T-helper 1 cell (primary cell): ENCODE measurements around the gene ZNF219.
A peak's percentile ranks its signal among the peaks of the same experiment; 100 is the strongest.

ENCODE experiments used
- DNase-seq, 5 donors: peaks; one replicate each; pipeline ENCODE4 v3.0.0-alpha.2; 2012 to 2020

Gene ZNF219

GRCh38 chr14:21084998-21085853 is 13.2 kb downstream of the ZNF219 start:
- no peak for DNase-seq

GRCh38 chr14:21084396-21084795 is 14.1 kb downstream of the ZNF219 start:
- DNase-seq, result no peak

DNA sequence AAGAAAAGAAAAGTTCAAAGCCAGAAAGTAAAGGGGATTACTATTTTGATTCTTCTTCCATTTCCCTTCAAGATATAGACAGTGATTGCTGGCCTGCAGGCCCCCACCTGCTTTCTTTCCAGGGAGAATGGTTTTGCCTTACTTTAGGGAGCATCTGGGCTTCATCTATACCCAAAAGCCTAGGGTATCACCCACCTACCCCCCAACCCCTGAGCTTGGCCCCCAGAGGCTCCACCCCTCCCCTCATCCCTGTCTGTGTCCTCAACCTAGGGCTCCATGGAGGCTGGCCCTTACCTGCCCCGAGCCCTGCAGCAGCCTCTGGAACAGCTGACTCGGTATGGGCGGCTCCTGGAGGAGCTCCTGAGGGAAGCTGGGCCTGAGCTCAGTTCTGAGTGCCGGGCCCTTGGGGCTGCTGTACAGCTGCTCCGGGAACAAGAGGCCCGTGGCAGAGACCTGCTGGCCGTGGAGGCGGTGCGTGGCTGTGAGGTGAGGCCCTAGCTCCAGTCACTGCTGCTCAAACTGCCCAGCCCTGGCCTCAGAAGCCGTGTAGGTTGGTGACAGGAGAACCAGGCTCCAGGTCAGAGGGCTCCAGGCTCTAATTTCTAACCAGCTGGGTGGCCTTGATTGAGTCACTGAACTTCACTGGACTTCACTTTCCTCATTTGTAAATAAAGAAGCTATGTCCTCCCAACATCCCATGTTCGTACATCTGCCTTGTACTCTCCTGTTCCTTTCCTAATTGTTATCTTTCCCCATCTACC is 14.7 kb downstream of the ZNF219 start:
- no peak for DNase-seq

DNA sequence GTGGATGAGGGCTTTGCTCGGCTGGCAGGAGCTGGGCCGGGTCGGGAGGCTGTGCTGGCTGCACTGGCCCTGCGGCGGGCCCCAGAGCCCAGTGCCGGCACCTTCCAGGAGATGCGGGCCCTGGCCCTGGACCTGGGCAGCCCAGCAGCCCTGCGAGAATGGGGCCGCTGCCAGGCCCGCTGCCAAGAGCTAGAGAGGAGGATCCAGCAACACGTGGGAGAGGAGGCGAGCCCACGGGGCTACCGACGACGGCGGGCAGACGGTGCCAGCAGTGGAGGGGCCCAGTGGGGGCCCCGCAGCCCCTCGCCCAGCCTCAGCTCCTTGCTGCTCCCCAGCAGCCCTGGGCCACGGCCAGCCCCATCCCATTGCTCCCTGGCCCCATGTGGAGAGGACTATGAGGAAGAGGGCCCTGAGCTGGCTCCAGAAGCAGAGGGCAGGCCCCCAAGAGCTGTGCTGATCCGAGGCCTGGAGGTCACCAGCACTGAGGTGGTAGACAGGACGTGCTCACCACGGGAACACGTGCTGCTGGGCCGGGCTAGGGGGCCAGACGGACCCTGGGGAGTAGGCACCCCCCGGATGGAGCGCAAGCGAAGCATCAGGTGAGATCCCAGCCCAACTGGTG is 16.8 kb downstream of the ZNF219 start:
- DNase-seq, result no peak

GRCh38 chr14:21078726-21079125 is 19.7 kb downstream of the ZNF219 start:
- DNase-seq, result no peak

DNA sequence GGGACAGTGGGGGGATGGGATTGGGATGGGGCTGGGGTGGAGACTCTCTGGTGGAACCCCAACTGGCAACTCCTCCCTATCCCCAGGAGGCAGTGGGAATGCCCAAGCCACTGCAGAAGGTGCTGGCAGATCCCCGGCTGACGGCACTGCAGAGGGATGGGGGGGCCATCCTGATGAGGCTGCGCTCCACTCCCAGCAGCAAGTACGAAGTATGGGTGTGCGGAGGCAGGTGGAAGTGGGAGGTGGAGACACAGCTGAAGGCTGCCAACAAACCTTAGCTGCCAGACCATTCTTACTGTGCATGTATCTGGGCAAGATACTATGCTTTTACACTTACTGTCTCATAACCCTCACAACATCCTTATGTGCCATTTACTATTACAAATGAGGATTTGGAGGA is 20.2 kb downstream of the ZNF219 start:
- DNase-seq, result no peak

DNA sequence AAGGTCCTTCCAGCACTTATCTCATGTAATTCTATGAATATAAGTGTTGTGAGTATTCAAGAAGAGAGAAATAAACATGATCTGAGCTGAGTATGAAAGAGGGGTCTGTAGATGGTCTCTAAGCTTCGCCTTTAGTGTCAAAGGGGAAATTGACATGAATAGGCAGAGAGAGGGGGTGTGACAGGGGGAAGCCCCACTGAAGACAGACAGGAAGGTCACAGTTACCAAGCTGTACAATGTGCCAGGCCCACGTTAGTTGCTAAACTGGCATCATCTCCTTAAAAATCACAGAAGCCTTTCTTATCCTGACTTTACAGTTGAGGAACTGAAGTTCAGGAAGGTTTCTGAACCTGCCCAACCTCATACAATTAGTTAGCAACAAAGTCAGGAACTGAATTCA is 20.8 kb downstream of the ZNF219 start:
- no peak for DNase-seq

GRCh38 chr14:21075719-21076437 is 22.6 kb downstream of the ZNF219 start:
- DNase-seq, result no peak

DNA sequence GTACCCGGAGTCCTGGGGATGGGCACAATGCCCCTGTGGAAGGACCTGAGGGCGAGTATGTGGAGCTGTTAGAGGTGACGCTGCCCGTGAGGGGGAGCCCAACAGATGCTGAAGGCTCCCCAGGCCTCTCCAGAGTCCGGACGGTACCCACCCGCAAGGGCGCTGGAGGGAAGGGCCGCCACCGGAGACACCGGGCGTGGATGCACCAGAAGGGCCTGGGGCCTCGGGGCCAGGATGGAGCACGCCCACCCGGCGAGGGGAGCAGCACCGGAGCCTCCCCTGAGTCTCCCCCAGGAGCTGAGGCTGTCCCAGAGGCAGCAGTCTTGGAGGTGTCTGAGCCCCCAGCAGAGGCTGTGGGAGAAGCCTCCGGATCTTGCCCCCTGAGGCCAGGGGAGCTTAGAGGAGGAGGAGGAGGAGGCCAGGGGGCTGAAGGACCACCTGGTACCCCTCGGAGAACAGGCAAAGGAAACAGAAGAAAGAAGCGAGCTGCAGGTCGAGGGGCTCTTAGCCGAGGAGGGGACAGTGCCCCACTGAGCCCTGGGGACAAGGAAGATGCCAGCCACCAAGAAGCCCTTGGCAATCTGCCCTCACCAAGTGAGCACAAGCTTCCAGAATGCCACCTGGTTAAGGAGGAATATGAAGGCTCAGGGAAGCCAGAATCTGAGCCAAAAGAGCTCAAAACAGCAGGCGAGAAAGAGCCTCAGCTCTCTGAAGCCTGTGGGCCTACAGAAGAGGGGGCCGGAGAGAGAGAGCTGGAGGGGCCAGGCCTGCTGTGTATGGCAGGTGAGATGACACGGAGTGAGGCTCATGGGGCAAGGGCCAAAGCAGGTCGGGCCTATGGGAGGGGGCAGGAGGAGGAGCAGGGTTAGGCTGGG is 23.8 kb downstream of the ZNF219 start:
- DNase-seq, result no peak

- no peak for DNase-seq
These were observed 24.5 kb downstream of the ZNF219 start for GRCh38 chr14:21073921-21074320.

GRCh38 chr14:21072781-21073339 is 25.6 kb downstream of the ZNF219 start:
- no peak for DNase-seq

GRCh38 chr14:21072031-21072473 is 26.4 kb downstream of the ZNF219 start:
- DNase-seq, result no peak

GRCh38 chr14:21071225-21072030 is 27.0 kb downstream of the ZNF219 start:
- peak in 2 of 5 donors; percentile 47 for DNase-seq

DNA sequence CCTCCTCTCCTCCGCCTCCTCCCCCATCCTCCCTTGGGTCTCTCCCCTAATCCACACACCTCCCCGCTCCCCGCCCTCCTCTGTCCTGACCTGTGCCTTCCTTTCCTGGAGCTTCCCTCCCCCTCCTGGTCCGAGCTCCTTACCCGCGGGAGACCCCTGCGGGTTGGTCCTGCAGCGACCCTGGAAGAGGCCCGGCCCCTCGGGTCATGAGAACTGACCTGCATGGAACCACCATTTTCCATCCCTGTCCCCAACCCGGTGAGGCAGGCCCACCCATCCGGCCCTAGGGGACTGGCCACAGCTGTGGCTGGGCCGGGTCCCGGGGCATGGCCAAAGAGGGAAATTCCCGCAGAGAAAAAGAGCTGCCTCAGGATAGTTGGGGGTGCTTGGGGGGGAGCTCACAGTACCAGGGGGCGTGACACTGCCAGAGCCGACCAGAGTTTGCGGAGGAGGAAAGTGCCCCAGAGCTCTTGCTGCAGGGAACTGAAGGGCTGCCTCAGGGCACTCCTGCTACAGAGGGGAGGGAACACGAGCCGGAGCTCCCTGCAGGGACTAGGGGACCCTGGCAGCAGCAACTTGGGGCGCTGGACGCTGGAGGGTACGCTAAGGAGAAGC is 27.7 kb downstream of the ZNF219 start:
- no peak for DNase-seq

DNA sequence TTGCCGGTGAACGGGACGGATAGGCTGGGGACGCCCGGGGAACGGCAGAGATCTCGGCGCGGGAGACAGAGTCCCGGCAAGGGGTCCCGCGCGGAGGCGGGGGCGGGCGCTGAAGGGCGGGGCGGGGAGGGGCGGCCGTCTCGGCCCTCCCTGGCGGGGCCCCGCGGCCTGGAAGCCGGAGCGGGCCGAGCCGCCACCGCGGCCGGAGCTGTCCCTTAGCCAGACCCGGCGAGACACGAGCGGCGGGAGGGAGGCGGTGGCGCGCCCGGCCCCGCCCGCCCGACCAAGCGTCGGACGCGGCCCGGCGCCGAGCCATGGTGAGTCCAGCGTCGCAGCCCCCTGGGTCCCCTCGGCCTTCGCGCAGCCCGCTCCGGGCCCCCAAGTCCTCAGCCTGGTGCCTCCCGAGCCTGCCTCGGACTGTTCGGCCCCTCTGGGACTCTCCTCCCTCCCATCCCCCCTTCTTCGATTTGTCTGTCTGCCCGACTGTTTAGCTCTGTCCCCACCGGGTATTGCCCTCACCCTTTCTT is 28.3 kb downstream of the ZNF219 start, which contains the start of gene ARHGEF40:
Gene ARHGEF40, plus strand, starts transcription at position 222 of the 527 bp plus-strand sequence. Its CDS starts 93 bp downstream, at position 315.
- DNase-seq, result peak in 1 of 5 donors; percentile 22

DNA sequence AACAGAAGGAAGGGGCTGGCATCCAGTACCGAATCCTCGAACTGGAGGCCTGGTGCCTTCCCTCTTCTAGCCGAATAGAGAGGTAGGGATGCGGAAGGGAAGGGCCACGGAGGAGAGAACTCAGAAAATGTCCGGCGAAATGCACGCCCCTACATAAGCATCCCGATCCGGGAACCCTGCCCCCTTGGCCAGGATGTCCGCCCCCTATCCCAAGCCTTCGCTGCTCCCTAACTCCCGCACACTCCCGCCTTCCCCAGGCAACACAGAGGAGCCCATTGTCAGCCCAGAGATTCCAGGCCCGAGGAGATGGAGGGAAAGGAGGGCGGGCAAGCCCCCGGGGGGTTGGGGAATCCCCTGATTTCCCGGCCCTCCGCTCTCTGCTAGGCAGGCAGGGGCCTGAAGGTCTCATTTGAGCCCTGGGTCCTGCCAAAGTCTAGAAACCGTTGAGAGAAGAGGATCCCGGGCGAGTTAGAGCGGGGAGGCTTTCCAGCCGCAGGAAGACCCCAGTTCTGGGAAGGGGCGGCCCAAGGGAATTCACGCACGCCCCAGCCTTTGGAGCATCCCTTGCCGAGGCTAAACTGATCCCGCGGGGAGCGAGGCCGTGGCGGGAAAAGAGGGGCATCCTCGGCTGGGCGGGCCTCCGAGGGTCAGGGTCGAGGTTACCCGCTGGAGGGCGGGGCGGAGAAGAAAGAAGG is 28.9 kb downstream of the ZNF219 start:
- peak in 1 of 5 donors; percentile 23 for DNase-seq

DNA sequence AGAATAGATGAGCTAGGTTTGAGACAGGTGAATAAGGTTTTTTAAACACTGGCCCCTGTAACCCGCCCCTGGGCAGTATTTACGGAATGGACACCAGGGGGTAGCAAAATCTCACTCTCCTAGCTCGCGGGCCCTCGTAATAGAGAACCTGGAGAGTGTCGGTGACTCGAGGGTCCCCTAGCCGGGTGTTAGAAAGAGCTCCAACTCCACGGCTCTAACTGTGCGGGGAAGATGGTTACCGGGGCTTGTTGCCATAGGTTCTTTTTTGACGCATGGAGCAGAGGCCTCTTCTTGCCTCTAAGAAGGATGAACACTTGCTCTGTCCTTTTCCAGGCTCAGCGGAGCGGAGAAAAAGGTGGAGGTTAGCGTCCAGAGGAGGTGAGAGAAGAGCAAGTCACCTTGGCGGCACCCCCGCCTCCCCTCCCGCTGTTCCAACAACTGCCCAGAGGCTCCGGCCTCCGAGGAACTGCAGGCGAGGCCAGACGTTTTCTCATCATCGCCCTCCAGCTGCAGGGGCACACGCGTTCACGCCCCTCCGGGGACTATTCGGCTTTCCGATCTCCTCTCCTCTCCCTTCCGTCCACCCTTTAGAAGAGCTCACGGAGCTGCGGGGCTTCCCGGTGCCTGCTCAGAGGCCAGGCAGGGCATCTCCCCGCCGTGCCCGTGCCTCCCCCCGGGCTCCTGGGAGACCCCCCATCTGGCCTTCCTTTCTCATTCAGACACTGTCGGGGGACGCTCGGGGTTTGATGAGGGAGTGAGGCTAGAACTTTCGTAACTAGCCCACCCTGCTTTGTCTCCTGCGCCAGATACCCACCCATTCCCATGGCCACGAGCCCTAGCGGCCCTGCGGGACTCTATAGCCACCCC is 29.7 kb downstream of the ZNF219 start:
- DNase-seq, result peak in 4 of 5 donors; percentile 23 to 52 (median 34)
